GM18517 (cell line): ENCODE results near the gene LIPC.
"Not testable (repeated sequence)": the region's sequence is repeated elsewhere in the genome, so short reads cannot be mapped to it uniquely, and the experiment has no call there.

Source experiments
- ATAC-seq: cut with Tn5 transposase; IDR thresholded peaks from one replicate; pipeline ENCODE4 v1.9.1; 2021; ENCODE audit warnings: mild to moderate bottlenecking, moderate library complexity; ENCODE audit not compliant: unreplicated experiment

The LIPC gene

DNA sequence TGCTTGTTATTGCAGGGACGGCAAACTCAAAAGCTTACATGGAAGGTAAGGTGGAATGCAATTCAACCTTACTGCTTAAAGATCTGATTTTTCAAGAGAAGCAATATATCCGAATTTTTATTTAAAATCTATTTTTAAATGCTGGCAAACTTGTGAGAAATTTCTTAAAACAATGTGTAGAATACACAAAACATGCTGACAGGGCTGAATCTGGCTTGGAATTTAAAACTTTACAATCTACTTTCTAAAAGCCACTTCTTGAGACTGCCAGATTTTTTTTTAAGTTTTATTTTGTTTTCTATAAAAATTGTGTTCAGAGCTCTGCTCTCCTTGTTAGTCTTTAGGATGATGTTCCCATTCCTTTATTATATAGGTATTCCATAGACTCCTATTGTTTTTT lies 171.0 kb downstream of the LIPC start:
- ATAC-seq: no peak

DNA sequence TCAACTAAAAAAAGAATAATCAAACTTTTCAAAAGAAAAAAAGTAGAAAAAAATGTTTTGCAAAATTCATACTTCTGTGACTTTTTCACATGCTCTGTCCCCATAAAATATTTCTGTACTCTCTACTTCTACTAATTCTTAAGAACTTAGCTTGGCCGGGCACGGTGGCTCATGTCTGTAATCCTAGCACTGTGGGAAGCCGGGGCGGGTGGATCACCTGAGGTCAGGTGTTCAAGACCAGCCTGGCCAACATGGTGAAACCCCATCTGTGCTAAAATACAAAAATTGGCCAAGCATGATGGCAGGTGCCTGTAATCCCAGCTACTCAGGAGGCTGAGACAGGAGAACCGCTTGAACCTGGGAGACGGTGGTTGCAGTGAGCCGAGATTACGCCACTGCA lies 172.1 kb downstream of the LIPC start:
- ATAC-seq: not testable (repeated sequence)

DNA sequence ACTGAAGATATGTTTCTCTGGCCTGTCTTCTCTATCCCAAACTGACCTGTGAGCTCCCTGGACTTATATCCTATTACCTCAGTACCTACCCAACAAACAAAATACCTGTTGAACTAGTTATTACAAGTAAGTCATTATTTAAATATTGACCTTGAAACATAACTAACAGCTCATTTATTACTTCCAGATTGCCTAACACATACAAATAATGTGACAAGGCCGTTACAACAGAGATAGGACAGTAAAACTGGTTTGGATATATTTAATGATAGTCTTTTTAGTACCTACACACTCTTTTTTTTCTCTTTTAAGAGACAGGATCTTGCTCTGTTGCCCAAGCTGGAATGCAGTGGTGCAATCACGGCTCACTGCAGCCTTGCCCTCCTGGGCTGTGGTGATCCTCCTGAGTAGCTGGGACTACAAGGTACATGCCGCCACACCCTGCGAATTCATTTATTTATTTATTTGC lies 172.7 kb downstream of the LIPC start:
- ATAC-seq: no peak

DNA sequence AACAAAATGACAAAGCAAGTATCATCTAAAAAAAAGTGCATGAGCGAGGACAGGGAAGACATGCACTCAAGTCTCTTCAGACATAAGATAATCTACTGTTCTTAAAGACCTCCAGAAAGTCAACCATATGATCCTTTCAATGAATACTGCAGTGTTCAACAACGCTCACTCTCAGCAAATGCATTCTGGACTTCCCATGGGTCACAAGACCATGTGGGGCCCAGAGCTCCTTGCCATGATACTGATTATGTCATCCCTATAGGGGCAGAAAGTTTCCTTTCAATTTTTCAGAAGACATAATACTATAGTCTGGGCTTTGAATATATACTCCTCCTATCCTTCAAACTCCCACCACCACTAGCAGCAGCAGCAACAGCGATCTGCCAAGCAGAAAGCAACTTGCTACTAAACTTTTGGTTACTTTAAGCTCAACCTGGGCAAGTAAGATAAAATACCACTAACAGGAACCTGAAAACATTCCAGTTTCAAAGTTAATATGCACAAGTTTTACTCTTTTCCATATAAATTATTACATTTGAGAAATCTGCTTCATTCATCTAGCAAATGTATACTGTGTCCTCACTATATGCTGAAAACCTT lies 174.2 kb downstream of the LIPC start:
- ATAC-seq: no peak

DNA sequence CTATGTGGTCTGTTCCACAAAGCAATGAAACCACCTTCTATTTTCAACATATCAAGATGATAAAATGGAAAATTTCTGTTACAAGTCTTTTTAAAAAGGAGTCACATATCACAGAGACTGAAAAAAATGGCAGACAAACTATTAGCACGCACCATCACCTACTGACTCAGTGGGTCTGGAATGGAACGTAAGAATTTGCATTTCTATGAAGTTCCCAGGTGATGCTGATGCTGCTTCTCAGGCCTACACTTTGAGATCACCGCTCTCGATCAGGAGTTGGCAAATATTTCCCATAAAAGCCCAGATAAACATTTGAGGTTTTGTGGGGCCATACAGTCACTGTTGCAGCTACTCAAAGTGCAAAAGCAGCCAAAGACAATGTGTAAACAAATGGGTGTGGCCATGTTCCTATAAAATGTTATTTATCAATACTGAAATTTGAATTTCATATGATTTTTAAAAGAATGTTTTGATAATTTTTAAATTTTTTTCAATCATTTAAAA lies 174.8 kb downstream of the LIPC start:
- ATAC-seq: no peak

DNA sequence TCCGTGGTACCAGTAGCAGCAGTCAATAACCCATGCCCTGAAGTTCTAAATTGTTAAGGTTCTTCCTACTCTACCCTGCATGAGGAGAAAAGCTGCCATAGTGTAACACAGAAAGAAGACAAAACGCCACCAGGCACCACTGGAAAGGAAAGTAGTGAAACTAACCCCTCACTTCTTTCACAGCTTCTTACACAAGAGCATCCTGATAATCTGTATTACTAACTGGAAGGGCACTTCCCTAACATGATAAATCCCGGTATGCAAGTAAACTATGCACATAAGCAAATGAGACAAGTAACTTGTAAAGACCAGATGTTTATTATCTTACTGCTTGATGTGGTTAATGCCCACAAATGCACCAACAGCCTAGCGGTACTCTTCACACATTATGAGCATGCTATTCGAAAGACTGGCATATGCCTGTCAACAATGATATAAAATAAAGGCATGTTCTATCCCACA lies 176.4 kb downstream of the LIPC start:
- ATAC-seq: no peak

DNA sequence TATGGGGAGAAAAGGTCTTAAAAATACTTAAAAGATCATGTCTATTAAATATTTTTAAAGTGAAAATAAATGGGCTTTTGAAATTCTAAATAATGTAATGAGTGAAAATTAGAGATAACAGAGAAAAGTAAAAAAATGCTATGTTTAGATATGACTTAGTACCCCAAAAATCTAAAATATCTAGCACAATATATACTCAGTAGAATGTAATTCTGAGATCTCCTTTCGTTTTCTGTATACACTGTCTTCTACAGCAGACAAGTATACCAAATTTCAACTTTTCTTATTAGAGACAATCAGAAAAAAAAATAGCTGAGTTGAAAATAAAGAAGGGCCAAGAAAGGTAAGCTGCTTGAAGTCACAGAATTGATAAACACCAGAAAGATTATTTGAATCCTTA lies 176.9 kb downstream of the LIPC start:
- no peak for ATAC-seq

DNA sequence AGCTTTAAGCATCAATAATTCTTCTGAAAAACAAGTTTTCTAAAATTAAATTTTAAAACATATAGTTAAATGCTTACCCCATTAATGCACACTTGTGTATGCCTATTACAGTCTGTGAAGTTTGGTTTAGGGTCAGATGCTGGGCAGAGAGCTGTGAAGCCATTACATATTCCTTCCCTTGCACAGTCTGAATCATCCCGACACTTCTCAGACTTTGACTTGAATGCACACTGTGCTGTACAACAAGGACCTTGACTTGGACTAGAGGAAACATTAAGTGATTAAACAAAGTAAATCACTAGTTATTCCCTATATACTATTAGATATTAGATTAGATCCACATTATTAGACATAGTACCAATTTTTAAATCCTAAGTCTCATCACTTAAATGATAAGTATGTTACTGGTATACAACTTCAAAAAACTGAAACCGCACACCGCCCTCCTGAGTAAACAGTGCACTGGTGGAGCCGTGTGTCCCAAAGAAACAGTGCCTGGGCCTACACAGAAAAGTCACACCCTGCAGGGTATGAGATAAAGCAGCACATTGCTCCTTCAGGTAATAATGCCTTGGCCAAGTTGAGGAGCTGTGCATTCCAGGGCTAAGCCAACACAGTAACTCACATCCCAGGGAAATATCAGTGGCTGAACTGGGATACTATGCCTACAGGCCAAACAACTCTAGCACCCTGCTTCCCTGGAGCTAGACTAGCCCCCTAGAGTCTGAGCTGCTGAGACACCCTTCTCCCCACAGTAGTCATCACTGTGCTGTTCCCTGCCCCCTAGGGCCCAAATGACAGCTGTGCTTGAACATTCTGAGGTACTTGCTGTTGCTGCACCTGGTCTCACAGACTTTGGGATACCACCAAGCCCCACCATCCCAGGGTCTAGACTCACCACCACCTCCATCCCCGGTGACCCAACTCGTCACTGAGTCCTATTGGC lies 180.2 kb downstream of the LIPC start:
- ATAC-seq: no peak

DNA sequence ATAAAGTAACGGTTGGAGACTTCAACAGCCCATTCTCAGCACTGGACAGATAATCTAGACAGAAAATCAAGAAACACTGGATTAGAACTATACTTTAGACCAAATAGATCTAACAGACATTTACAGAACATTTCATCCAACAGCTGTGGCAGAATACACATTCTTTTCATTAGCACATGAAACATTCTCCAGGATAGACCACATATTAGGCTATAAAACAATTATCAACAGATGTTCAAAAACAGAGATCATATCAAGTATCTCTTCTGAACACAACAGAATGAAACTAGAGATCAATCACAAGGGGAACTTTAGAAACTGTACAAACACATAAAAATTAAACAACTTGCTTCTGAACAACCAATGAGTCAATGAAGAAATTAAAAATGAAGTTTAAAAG lies 184.4 kb downstream of the LIPC start:
- ATAC-seq: no peak
